Right renal pelvis (tissue), 4 donors: ENCODE results near the gene ROBO2. TPM values are rescaled to one million over a fixed set of nuclear protein-coding genes. Genes with fewer than 3 reads are reported as not detected.

Source experiments
- DNase-seq, 4 donors: peaks; one replicate each; pipeline ENCODE4 v3.0.0-alpha.2; 2013; ENCODE audit warnings: low read depth in 4 of 4, low spot score in 3 of 4, missing footprints in 1 of 4
- polyA plus RNA-seq, 4 donors: library from polyadenylated mRNA; unstranded; fragments of 120-200 nt; gene quantifications; one replicate each; pipeline ENCODE4 v1.2.1, GENCODE V29; 2013; ENCODE audit not compliant: insufficient read length in 4 of 4

The ROBO2 gene
- polyA plus RNA-seq, 4 donors: 78.4 to 95.2 (median 85.1) TPM

DNA sequence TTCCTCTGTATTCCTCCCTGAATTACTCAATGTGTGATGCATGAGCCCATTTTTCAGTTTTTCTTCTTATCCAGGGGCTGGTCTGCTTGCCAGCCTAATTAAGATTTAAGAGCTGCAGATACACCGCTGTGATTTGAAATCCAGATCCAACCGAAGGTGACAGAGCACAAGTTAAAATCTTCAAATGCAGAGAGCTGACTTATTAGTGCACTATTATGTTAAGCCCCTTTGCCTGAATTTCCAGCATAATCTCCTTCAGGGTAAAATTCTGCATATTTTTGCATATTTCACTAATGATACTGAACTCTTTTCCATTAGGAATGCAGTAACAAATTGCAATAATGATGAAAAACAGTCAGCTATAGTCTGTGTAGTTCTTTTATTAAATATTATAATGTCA is 583.6 kb downstream of the ROBO2 start:
- DNase-seq: no peak

DNA sequence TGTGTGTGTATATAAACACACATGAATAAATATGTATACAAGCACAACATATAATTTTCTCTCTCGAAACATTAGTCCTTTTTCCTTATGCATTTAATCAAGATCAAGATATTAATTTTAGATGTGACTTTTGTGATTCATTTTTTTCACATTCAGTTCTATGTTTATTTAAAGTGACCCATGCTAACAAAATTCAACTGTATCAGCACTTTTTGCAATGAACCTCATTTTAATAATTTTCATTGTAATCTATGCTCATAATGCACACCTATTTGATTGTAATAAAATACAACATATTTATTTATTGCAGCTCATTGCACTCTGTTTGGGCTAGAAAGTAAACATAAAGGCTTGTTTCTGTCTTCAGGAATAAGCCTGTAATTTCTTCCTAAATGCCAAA is 586.3 kb downstream of the ROBO2 start:
- DNase-seq: no peak

DNA sequence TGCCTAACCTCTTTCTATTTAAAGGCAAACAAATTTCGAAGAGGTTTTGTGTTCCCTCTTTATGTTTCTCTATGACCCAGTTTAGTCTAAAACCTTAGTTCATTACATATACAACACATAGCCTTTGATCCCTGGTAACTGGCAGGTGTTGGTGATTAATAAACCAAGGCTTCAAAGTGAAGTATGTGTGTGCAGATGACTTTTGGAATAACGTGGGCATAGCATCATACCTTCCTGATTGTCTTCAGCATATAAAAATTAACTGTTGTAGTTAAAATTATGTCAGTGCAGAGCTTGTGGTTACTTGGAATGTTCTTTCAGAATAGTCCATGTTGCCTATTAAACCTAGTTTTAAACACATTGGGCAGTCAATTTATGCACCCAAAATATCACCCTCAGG is 608.3 kb downstream of the ROBO2 start:
- no peak for DNase-seq

DNA sequence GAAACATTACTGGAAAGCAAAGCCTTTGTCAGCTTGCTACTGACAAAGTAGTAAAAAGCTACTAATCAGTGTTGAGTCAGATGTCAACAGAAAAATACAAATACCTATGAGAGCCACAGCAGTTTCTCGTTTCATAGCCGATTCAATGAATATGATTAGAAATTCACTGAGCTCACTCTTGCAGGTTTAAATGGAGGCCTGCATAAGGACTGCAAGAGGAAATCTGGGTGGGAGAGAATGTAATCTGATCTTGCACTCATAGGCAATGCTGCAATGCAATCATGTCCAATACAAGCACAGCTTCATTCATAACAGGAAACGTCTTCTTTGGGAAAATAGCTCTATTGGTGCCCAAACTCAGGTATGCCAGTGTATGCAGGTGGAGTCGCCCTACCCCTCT is 608.8 kb downstream of the ROBO2 start:
- no peak for DNase-seq

DNA sequence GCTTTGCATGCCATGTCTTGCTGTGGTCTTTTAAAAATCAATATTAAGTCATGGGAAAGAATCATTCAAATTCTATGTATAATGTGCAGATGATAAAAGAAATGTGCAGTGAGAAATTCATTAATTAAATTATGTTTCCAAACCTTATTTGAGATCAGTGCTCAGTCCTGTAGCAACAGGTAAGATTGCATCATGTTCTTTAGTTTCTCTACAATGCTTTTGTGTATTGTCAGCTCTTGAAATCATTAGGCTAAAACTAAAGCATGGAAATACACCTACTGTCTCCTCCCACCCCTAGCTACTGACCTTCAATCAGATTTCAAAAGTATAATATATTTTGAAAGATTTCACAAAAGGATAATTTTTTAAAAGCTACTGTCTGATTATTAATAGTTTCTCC is 612.7 kb downstream of the ROBO2 start:
- no peak for DNase-seq

DNA sequence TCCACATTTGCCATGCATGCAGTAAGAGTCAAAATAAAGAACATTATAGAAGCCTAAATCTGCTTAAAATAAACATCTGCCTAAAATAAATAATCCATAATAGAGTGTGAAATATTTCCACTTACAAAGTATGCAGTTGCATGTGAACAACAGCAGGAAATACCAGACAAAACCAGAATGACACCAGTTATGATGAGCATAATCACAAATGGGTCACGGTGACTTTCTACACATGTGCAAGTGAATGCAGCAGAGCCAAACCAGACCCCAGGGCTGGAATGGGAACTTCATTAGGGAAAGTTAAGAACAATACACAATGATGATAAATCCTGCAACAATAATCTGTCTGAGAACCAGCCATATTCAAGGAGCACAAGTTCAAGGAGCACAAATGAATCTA is 615.5 kb downstream of the ROBO2 start:
- DNase-seq: no peak

DNA sequence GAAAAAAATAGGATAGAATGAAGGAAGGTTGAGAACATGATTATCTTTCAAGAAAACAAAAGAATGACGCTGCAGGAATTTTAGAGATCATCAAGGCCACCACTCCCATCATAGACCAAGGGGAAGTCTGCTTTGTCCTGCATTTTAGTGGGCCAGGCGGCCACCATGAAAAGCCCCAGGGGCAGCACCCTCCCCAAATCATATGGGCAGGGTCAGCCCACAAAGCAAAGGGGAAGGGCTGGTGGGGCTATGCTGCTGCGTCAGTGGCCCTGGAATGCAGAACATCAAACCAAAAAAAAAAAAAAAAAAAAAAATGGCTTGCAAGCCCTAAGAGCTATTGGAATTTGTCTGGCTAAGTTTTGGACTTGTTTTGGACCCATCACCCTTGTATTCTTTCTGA is 620.8 kb downstream of the ROBO2 start:
- no peak for DNase-seq

DNA sequence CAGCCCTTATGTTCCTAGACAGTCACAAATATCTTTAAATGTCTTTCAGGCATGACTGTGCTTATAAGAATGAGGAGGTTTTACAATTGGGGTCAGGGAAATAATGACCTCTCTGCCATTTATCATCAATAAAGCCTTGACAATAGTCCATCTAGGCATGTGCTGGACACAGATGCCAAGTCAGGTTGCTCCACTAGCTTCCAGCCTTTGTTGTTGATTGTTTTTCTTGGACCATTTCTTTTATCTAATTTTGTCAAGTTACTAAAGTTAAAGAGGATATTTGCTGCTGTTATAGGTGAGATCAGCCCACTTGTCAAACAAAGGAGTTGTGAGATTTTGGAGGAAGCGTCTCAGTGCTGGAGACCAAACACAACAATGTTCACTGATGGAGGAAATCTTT is 628.0 kb downstream of the ROBO2 start:
- DNase-seq: no peak

DNA sequence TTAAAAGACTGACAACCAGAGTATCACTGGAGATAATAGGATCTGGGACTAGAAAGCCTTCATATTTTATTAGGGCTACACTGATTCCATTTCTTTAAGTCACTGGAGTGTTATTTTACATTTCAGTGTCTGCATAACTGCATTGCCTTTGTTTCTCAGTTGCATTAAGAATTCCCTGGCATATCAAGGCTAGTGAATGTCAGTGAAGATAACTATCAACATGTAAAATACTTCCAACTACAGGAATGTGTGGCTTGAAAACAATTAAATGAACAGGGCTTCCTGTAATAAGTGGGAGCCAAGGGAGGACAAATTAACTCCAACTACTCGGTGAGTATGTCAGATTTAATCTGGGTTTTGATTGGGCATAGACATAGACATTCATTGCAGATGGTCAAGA is 628.5 kb downstream of the ROBO2 start:
- no peak for DNase-seq

DNA sequence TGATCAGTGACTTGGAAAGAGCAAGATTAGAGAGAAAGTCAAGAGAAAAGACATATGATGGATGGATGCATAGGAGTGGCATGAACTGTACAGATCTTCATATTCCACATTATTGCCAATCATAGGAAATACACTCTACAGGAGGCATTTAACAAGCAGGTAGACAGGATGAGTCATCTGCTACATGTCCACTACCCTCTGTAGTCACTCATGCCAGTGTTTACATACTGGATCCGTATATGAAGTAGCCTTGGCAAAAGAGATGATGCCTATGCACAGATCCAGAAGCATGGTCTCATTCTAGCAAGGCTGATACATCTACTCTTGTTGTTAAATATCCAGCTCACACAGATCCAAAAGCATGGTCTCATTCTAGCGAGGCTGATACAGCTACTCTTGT is 632.1 kb downstream of the ROBO2 start:
- DNase-seq: no peak

DNA sequence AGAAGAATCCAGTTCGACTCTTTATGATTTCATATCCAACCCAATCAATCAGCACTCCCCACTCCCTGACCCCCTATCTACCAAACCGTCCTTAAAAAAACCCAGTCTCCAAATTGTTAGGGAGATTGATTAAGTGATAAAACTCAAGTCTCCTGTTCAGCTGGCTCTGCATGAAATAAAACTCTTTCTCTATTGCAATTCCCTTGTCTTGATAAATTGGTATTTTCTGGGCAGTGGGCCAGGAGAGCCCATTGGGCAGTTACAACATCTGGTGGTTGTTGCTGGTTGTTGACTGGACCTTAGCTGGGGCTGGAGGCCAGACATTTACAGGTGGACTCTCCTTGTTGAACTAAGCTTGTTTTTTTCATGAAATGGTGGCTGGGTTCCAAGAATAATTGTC is 642.3 kb downstream of the ROBO2 start:
- no peak for DNase-seq

DNA sequence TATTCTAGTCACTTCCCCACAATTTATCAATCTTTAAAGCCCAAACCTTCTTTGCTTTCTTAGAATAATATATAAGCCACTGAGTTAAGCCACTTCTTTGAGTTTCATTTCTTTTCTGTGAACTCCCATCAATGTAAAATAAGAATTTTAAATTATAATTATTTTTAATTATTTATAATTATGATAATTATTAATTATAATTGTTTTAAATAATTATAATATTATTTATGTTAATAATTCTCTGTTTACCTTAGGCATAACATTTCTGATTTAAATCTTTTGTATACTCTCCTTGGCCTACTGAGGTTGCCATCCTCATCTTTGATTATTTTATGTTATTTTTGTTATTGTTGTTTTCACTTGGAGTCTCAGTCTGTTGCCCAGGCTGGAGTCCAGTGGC is 644.2 kb downstream of the ROBO2 start:
- no peak for DNase-seq

DNA sequence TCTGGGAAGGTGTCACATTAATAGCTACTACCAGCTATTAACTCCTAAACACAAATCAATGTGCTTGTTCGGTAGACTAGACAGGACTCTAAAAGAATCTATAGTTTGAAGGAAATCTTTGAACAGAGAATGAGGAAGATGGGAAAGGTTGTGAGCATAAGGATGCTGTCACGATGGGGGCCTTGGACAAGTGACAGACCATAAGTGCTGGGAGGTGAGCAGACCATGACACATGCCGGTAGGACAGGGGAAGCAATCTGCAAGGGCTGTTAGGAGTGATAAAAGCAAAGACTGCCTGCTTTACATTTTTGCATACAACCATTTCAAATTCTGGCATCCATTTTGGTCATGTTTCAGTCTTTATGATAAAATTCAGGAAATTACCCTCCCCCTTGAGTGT is 645.8 kb downstream of the ROBO2 start:
- no peak for DNase-seq

DNA sequence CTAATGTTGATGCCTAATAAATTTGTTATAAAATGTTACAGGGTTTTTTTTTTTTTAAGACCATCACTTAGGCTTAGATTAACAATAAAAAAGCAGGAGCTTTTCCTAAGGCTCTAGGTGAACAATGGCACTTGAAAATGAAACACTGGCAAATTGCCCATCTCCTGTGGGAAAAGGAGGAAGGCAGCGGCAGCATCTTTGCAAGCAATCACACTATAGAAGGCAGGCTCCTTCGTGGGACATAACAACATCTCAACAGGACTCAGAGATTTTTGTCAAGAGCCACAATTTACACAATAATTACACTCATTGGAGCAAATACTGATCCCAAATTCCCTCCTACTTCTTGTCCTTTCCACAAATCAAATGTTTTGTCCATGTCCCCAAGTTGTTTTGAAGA is 646.7 kb downstream of the ROBO2 start:
- no peak for DNase-seq

DNA sequence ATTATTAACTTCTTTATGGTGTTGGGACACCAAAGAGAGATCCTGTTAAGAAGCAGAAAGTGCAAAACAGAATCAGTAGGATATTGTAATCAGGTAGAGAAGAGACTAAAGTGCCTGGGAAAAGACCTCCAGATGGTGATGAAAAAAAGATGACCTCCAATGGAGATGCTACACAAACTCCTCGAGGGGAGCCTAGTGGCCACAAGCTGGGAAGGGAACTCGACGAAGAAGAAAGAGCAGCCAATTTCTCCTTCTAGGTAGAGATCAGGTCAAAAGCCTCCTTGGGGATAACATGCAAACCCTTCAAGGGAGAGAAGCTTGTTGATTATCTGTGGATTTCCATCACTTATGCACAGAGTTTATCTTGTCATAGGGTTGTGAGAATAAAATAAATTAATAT is 647.6 kb downstream of the ROBO2 start:
- DNase-seq: no peak

DNA sequence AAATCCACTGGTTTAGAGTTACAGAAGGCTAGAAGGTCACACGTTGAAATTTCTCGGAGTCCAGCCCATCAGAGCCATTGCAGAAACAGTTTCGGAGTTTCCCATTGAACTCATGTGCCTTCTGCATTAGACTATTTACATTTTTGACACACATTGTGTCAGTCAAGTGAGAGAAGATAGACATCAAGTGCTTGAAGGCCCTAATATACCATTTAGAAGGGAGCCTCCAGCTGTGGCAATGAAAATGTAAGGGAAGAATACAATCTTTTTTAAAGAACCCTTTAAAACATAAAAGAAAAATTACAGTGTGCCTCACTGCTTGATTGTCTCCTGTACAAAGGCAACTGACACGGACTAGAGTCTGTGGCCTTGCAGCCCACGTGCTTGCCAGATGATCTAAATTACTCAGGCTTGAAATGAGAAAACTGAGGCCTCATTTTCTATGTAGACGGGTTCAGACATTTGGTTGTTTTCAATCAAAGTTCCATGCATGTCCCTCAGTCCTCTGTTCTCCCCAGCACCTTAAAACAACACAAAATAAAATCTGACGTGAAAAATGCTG is 650.5 kb downstream of the ROBO2 start:
- DNase-seq: no peak

DNA sequence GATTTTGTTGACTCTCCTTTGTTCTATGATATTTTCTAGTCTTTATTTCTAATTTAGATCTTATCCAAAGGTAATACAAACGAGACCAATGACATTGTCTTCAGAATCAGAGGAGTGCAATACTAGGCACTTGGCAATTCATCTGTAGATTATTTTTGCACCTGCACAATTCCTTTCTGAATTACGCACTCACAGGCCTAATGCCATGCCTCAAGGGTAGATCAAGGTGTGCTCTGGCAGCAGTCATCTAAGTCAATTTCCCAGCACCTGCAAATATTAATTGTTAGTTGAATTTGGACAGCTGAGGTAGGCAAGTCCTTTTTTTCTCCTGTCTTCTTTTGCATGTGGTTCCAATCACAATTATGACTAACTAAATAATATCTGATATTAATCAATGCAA is 653.2 kb downstream of the ROBO2 start:
- no peak for DNase-seq

DNA sequence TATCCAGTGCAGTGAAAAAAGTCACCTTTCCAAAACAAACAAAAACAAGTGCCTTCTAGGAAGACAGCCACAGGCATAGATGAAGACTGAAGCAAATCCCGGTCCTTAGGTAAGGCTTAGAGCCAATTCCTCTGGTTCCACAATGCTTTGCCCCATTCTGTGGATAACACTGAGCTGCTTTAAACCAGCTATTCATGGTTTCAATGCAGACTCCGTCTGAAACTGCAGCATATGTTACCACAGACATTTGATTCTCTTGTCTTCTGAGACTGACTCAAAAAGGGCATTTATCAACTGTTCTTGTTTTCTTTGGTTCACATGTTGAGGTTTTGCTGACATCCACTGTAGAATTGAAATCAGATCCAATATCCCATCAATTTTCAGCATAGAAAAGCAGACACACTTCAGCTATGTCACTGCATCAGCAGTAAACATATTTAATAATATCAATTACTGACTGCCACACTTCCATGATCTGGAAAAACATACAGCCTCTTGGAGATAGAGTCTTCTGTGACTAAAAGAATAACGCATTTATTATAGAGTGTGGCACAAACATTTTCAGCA is 659.3 kb downstream of the ROBO2 start:
- DNase-seq: no peak
